Large intestine (tissue), 3 donors: ENCODE results near the gene SERINC2. TPM values are rescaled to one million over a fixed set of nuclear protein-coding genes. Genes with fewer than 3 reads are reported as not detected.
A peak's percentile ranks its signal among the peaks of the same experiment; 100 is the strongest.

Experiments used
- DNase-seq, 2 donors: peaks; one replicate each; pipeline versions ENCODE4 v3.0.0 to v3.0.0-alpha.2; 2013
- H3K27ac ChIP-seq: one replicate; pipeline ENCODE4 v1.5.1; 2013; ENCODE audit warnings: low read length
- H3K27me3 ChIP-seq: 2 replicates; pipeline ENCODE4 v1.6.1; 2013; ENCODE audit warnings: low read length; ENCODE audit not compliant: control insufficient read depth, insufficient read depth
- H3K36me3 ChIP-seq: 2 replicates; pipeline ENCODE4 v1.6.1; 2013; ENCODE audit warnings: low read length; ENCODE audit not compliant: control insufficient read depth, insufficient read depth
- H3K4me1 ChIP-seq: one replicate; pipeline ENCODE4 v1.6.1; 2013; ENCODE audit warnings: low read length; ENCODE audit not compliant: control insufficient read depth, insufficient read depth
- H3K4me3 ChIP-seq: one replicate; pipeline ENCODE4 v1.5.1; 2013; ENCODE audit warnings: low read length
- H3K9me3 ChIP-seq: one replicate; pipeline ENCODE4 v1.6.1; 2013; ENCODE audit warnings: mild to moderate bottlenecking, low read depth, low read length, moderate library complexity; ENCODE audit not compliant: control insufficient read depth
- WGBS: methylation state at CpG from one replicate; pipeline ENCODE4 v1.1.5; 2013; ENCODE audit warnings: low lambda C conversion rate; ENCODE audit not compliant: insufficient coverage; 5-methylcytosine and 5-hydroxymethylcytosine counted together
- polyA plus RNA-seq: library from polyadenylated mRNA; unstranded; fragments of 120-200 nt; gene quantifications from one replicate; pipeline ENCODE4 v1.2.1, GENCODE V29; 2013

Gene SERINC2
- polyA plus RNA-seq, 1 donor = 65.3 TPM

GRCh38 chr1:31372751-31373055 is 40.3 kb upstream of the SERINC2 start:
- H3K4me3 ChIP-seq = peak overlapping the region; percentile 44
- peak overlapping the region; percentile 87 for H3K27ac ChIP-seq
- H3K36me3 ChIP-seq = no peaks in the 10 kb centered on the region
- no peak for DNase-seq
- WGBS = no CpG with 5 or more reads among the region's 10 CpGs
- H3K27me3 ChIP-seq = no peaks in the 10 kb centered on the region
- no peaks in the 10 kb centered on the region for H3K9me3 ChIP-seq
- peaks cover 67% of the 10 kb centered on the region for H3K4me1 ChIP-seq

GRCh38 chr1:31373056-31373896 is 39.7 kb upstream of the SERINC2 start, which contains the start of gene FABP3:
Gene FABP3 (minus strand): TSS chr1:31373076. CDS start chr1:31373014, 62 bp downstream.
- peak within 1 kb of the TSS; percentile 44 for H3K4me3 ChIP-seq
- no peaks in the 10 kb centered on the region for H3K27me3 ChIP-seq
- peaks cover 71% of the 10 kb centered on the region for H3K4me1 ChIP-seq
- WGBS = no CpG with 5 or more reads among the region's 44 CpGs
- H3K9me3 ChIP-seq = no peaks in the 10 kb centered on the region
- no peaks in the 10 kb centered on the region for H3K36me3 ChIP-seq
- DNase-seq = peak; percentile 88 to 94
- H3K27ac ChIP-seq = peak within 1 kb of the TSS; percentile 87

GRCh38 chr1:31373897-31374486 is 39.0 kb upstream of the SERINC2 start:
- H3K27me3 ChIP-seq = no peaks in the 10 kb centered on the region
- H3K4me3 ChIP-seq = no peak overlapping the region
- no peak for DNase-seq
- 84% methylated on average over 3 of the region's 11 CpGs for WGBS
- peak overlapping the region; percentile 87 for H3K27ac ChIP-seq
- H3K36me3 ChIP-seq = no peaks in the 10 kb centered on the region
- peaks cover 71% of the 10 kb centered on the region for H3K4me1 ChIP-seq
- no peaks in the 10 kb centered on the region for H3K9me3 ChIP-seq

- Histone ChIP-seq H3K4me1 (peaks cover 71% of the 10 kb centered on the region), H3K27me3 (no peaks in the 10 kb centered on the region), H3K27ac (peak overlapping the region; percentile 87), H3K4me3 (no peak overlapping the region), H3K36me3 (no peaks in the 10 kb centered on the region), H3K9me3 (no peaks in the 10 kb centered on the region)
- peak in 1 of 2 donors; percentile 39 for DNase-seq
- WGBS = no CpG with 5 or more reads among the region's 7 CpGs
Observed at GRCh38 chr1:31374511-31375196, 38.4 kb upstream of the SERINC2 start.

- no peaks in the 10 kb centered on the region for H3K9me3 ChIP-seq
- H3K4me3 ChIP-seq = no peak overlapping the region
- no peaks in the 10 kb centered on the region for H3K27me3 ChIP-seq
- H3K27ac ChIP-seq = peak overlapping the region; percentile 31
- H3K36me3 ChIP-seq = no peaks in the 10 kb centered on the region
- no CpG with 5 or more reads among the region's 8 CpGs for WGBS
- DNase-seq = peak in 1 of 2 donors; percentile 55
- H3K4me1 ChIP-seq = peaks cover 55% of the 10 kb centered on the region
Observed at GRCh38 chr1:31376375-31377134, 36.5 kb upstream of the SERINC2 start.

GRCh38 chr1:31377364-31377863 is 35.6 kb upstream of the SERINC2 start:
- peaks cover 47% of the 10 kb centered on the region for H3K4me1 ChIP-seq

GRCh38 chr1:31378001-31378400 is 35.0 kb upstream of the SERINC2 start:
- Histone ChIP-seq H3K36me3 (no peaks in the 10 kb centered on the region), H3K4me1 (peaks cover 41% of the 10 kb centered on the region), H3K9me3 (no peaks in the 10 kb centered on the region), H3K27ac (no peak overlapping the region), H3K27me3 (no peaks in the 10 kb centered on the region), H3K4me3 (no peak overlapping the region)
- DNase-seq = no peak

More at GRCh38 chr1:31377364-31377863, 35.6 kb upstream of the SERINC2 start:
- H3K36me3 ChIP-seq = no peaks in the 10 kb centered on the region
- no peaks in the 10 kb centered on the region for H3K9me3 ChIP-seq
- no peak for DNase-seq
- no peak overlapping the region for H3K27ac ChIP-seq
- no peak overlapping the region for H3K4me3 ChIP-seq
- WGBS = no CpG with 5 or more reads among the region's 3 CpGs
- H3K27me3 ChIP-seq = no peaks in the 10 kb centered on the region

GRCh38 chr1:31380181-31380580 is 32.8 kb upstream of the SERINC2 start:
- no peaks in the 10 kb centered on the region for H3K9me3 ChIP-seq
- no peak overlapping the region for H3K27ac ChIP-seq
- H3K4me3 ChIP-seq = no peak overlapping the region
- peaks cover 23% of the 10 kb centered on the region for H3K4me1 ChIP-seq
- DNase-seq = no peak
- no CpG with 5 or more reads among the region's 3 CpGs for WGBS
- no peaks in the 10 kb centered on the region for H3K27me3 ChIP-seq
- no peaks in the 10 kb centered on the region for H3K36me3 ChIP-seq

GRCh38 chr1:31381394-31382294 is 31.4 kb upstream of the SERINC2 start:
- no peak for DNase-seq
- Histone ChIP-seq H3K27me3 (no peaks in the 10 kb centered on the region), H3K9me3 (no peaks in the 10 kb centered on the region), H3K4me3 (no peak overlapping the region), H3K27ac (no peak overlapping the region), H3K4me1 (peaks cover 14% of the 10 kb centered on the region), H3K36me3 (no peaks in the 10 kb centered on the region)
- WGBS = no CpG with 5 or more reads among the region's 6 CpGs
